Mesothelial cell of epicardium (in vitro differentiated cells): ENCODE data around the gene VPS29. TPM values are rescaled to one million over a fixed set of nuclear protein-coding genes. Genes with fewer than 3 reads are reported as not detected.

Experiments used
- DNase-seq, 2 experiments: peaks; one replicate each; pipeline ENCODE4 v3.0.0; 2021; ENCODE audit warnings: low spot score in 2 of 2; ENCODE audit not compliant: unreplicated experiment in 2 of 2
- H3K27ac Mint-ChIP-seq: 2 replicates; pipeline ENCODE4 v1.8.0; 2021; ENCODE audit warnings: mixed read lengths
- H3K27me3 Mint-ChIP-seq: 2 replicates; pipeline ENCODE4 v1.8.0; 2021; ENCODE audit warnings: low read depth, mixed read lengths
- H3K36me3 Mint-ChIP-seq: 2 replicates; pipeline ENCODE4 v1.8.0; 2021; ENCODE audit warnings: mixed read lengths
- H3K4me1 Mint-ChIP-seq: 2 replicates; pipeline ENCODE4 v1.8.0; 2021; ENCODE audit warnings: mixed read lengths
- H3K4me3 Mint-ChIP-seq: 2 replicates; pipeline ENCODE4 v1.8.0; 2021; ENCODE audit warnings: mild to moderate bottlenecking, moderate library complexity, mixed read lengths
- H3K9me3 Mint-ChIP-seq: 2 replicates; pipeline ENCODE4 v1.8.0; 2021; ENCODE audit warnings: mixed read lengths
- CTCF ChIP-seq: fragments of 200-600 bp; sonication (generic); IDR thresholded peaks from one replicate; pipeline ENCODE4 v1.5.0; 2021; ENCODE audit warnings: antibody characterized with exemption; ENCODE audit not compliant: unreplicated experiment
- total RNA-seq: library from RNA; stranded (reverse); gene quantifications from 3 replicates; pipeline ENCODE4 v1.2.1, GENCODE V29; 2021

VPS29 gene
- total RNA-seq, result 71.3 to 77.0 TPM (median 74.2 TPM) in 3 replicates

- DNase-seq, result peak; percentile 90 to 95
- H3K4me3 Mint-ChIP-seq, result peak within 1 kb of the TSS; percentile 98
- peaks cover 31% of the 10 kb centered on the region for H3K4me1 Mint-ChIP-seq
- H3K27ac Mint-ChIP-seq, result peak within 1 kb of the TSS; percentile 97
- no peaks in the 10 kb centered on the region for H3K27me3 Mint-ChIP-seq
- TF ChIP-seq CTCF, result no peak
- H3K36me3 Mint-ChIP-seq, result peaks cover 2% of the 10 kb centered on the region
- H3K9me3 Mint-ChIP-seq, result peaks cover 6% of the 10 kb centered on the region
Measured at GRCh38 chr12:110501752-110502738, at the start of gene VPS29, which contains the start of gene RAD9B. Gene VPS29, minus strand, starts transcription at chr12:110502111. Its CDS starts 60 bp downstream, at chr12:110502051. Gene RAD9B, plus strand, starts transcription at chr12:110502331. Its CDS starts 7 bp downstream, at chr12:110502338.

GRCh38 chr12:110550981-110551380 is 49.1 kb upstream of the VPS29 start:
- Mint-ChIP-seq H3K4me1 (peaks cover 14% of the 10 kb centered on the region), H3K9me3 (no peaks in the 10 kb centered on the region), H3K27ac (no peak overlapping the region), H3K4me3 (no peak overlapping the region), H3K27me3 (no peaks in the 10 kb centered on the region), H3K36me3 (peaks cover 14% of the 10 kb centered on the region)
- DNase-seq, result no peak
- no peak for TF ChIP-seq CTCF

GRCh38 chr12:110549716-110550115 is 47.8 kb upstream of the VPS29 start:
- Mint-ChIP-seq H3K9me3 (no peaks in the 10 kb centered on the region), H3K4me1 (peaks cover 2% of the 10 kb centered on the region), H3K36me3 (peaks cover 19% of the 10 kb centered on the region), H3K27ac (no peak overlapping the region), H3K27me3 (no peaks in the 10 kb centered on the region), H3K4me3 (no peak overlapping the region)
- no peak for TF ChIP-seq CTCF
- no peak for DNase-seq

GRCh38 chr12:110548678-110549077 is 46.8 kb upstream of the VPS29 start:
- no peak overlapping the region for H3K27ac Mint-ChIP-seq
- no peak for TF ChIP-seq CTCF

GRCh38 chr12:110547090-110547489 is 45.2 kb upstream of the VPS29 start:
- Mint-ChIP-seq H3K27ac (no peak overlapping the region), H3K4me3 (no peak overlapping the region), H3K9me3 (no peaks in the 10 kb centered on the region), H3K27me3 (no peaks in the 10 kb centered on the region), H3K4me1 (peaks cover 13% of the 10 kb centered on the region), H3K36me3 (peaks cover 20% of the 10 kb centered on the region)
- DNase-seq, result no peak
- TF ChIP-seq CTCF, result no peak

More at GRCh38 chr12:110548678-110549077, 46.8 kb upstream of the VPS29 start:
- DNase-seq, result no peak
- Mint-ChIP-seq H3K36me3 (peaks cover 19% of the 10 kb centered on the region), H3K4me3 (no peak overlapping the region), H3K4me1 (peaks cover 5% of the 10 kb centered on the region), H3K9me3 (no peaks in the 10 kb centered on the region), H3K27me3 (no peaks in the 10 kb centered on the region)
